PFSK-1 (cell line): ENCODE data around the gene OCIAD1.

Source experiments
- FOXP2 ChIP-seq: optimal IDR thresholded peaks from 2 replicates; pipeline ENCODE3; 2011; ENCODE audit warnings: borderline replicate concordance, control low read depth, inconsistent platforms; ENCODE audit not compliant: insufficient read depth; ENCODE audit errors: extremely low read length, extremely low read depth
- POLR2AphosphoS5 ChIP-seq: IDR thresholded peaks from 2 replicates; pipeline ENCODE4 v1.6.1; 2012; ENCODE audit warnings: low read depth, mild to moderate bottlenecking, control low read depth, low read length, moderate library complexity
- SIN3A ChIP-seq: IDR thresholded peaks from 2 replicates; pipeline ENCODE4 v1.6.1; 2012; ENCODE audit warnings: mild to moderate bottlenecking, low read length, moderate library complexity, borderline replicate concordance; ENCODE audit not compliant: insufficient read depth
- TAF1 ChIP-seq: IDR thresholded peaks from 2 replicates; pipeline ENCODE4 v1.6.1; 2012; ENCODE audit warnings: low read length, control low read depth, borderline replicate concordance; ENCODE audit not compliant: insufficient read depth
- TF ChIP-seq, protein P1 (sequence below), 2 experiments: IDR thresholded peaks; 2 replicates each; pipeline versions ENCODE4 v1.6.1 to v1.8.0; 2011 to 2012; ENCODE audit warnings: low read depth in 2 of 2, low read length in 2 of 2, control low read depth in 1 of 2, inconsistent platforms in 1 of 2, mild to moderate bottlenecking in 1 of 2, moderate library complexity in 1 of 2; ENCODE audit not compliant: insufficient read depth in 1 of 2

OCIAD1 gene

GRCh38 chr4:48877827-48878535 lies 47.1 kb downstream of the OCIAD1 start:
- no peak for TF ChIP-seq FOXP2
- TF ChIP-seq, protein P1, sequence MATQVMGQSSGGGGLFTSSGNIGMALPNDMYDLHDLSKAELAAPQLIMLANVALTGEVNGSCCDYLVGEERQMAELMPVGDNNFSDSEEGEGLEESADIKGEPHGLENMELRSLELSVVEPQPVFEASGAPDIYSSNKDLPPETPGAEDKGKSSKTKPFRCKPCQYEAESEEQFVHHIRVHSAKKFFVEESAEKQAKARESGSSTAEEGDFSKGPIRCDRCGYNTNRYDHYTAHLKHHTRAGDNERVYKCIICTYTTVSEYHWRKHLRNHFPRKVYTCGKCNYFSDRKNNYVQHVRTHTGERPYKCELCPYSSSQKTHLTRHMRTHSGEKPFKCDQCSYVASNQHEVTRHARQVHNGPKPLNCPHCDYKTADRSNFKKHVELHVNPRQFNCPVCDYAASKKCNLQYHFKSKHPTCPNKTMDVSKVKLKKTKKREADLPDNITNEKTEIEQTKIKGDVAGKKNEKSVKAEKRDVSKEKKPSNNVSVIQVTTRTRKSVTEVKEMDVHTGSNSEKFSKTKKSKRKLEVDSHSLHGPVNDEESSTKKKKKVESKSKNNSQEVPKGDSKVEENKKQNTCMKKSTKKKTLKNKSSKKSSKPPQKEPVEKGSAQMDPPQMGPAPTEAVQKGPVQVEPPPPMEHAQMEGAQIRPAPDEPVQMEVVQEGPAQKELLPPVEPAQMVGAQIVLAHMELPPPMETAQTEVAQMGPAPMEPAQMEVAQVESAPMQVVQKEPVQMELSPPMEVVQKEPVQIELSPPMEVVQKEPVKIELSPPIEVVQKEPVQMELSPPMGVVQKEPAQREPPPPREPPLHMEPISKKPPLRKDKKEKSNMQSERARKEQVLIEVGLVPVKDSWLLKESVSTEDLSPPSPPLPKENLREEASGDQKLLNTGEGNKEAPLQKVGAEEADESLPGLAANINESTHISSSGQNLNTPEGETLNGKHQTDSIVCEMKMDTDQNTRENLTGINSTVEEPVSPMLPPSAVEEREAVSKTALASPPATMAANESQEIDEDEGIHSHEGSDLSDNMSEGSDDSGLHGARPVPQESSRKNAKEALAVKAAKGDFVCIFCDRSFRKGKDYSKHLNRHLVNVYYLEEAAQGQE (IDR thresholded peaks at IDR 0.05; ENCODE audit: insufficient read depth in 1 of 2, low read depth in 2 of 2, low read length in 2 of 2): no peak
- TF ChIP-seq SIN3A: no peak
- TF ChIP-seq POLR2AphosphoS5: no peak
- TF ChIP-seq TAF1: no peak

- no peak for TF ChIP-seq SIN3A
- TF ChIP-seq, protein P1 (IDR thresholded peaks at IDR 0.05; ENCODE audit: insufficient read depth in 1 of 2, low read depth in 2 of 2, low read length in 2 of 2): no peak; a peak in 1 of 4 replicates
- no peak for TF ChIP-seq TAF1
- TF ChIP-seq FOXP2: no peak
- TF ChIP-seq POLR2AphosphoS5: no peak
These were observed 48.9 kb downstream of the OCIAD1 start for GRCh38 chr4:48879561-48880442.

DNA sequence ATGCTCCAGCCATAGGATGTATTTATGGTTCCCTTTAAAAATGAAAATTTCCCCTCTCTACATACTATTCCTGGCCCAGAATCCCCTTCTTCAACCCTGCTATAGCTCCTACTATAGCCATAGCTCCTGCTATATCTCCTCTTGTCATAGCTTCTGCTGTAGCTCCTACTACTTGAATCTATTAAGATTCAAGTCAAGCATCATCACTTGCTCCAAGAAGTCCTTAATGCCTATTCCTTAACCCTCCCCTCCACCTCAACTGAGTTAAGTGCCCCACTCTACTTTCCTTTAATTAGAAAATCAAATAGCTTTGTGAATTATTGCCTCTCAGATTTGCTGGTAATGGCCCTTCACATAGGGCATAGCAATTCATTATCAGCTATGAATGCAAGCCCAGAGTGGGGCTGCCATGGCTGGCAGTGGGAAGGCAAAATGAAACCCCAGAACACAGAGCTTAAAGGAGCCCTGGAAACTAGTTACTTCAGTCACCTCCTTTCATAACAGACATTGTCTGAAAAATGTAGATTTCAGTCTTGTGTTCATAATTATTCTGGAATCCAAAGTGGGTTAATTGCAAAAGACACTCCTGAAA lies 60.2 kb downstream of the OCIAD1 start:
- TF ChIP-seq POLR2AphosphoS5 (no peak), TAF1 (no peak), SIN3A (no peak), FOXP2 (no peak)
- TF ChIP-seq, protein P1 (IDR thresholded peaks at IDR 0.05; ENCODE audit: insufficient read depth in 1 of 2, low read depth in 2 of 2, low read length in 2 of 2): no peak

DNA sequence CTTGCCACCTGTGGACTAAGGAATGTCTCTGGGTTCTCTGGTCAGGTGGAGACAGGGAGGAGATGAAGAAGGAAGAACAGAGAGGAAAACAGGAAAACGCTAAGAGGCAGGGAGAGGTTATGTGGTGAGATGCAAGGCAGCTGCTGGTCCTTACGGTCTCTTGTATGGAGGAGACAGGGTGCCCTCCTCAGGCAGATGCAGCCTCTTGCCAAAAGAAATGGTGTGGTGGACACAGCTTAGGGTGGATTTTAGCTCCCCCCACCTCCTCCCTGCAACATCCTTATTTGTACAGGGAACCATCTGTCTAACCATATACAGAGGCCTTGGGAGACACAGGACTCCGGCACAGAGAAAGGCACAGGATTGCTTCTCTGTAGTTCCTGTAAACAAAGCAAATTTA lies 66.0 kb downstream of the OCIAD1 start:
- TF ChIP-seq, protein P1 (IDR thresholded peaks at IDR 0.05; ENCODE audit: insufficient read depth in 1 of 2, low read depth in 2 of 2, low read length in 2 of 2): no peak
- TF ChIP-seq TAF1 (no peak), SIN3A (no peak), POLR2AphosphoS5 (no peak), FOXP2 (no peak)
